HG02885 (cell line): ENCODE data around the gene ARMC8.
A peak's percentile ranks its signal among the peaks of the same experiment; 100 is the strongest.
"Not testable (repeated sequence)": the region's sequence is repeated elsewhere in the genome, so short reads cannot be mapped to it uniquely, and the experiment has no call there.

Source experiments
- ATAC-seq: cut with Tn5 transposase; IDR thresholded peaks from one replicate; pipeline ENCODE4 v1.9.1; 2021; ENCODE audit warnings: mild to moderate bottlenecking; ENCODE audit not compliant: unreplicated experiment, poor library complexity

The ARMC8 gene

GRCh38 chr3:138187296-138188012 is at the start of gene ARMC8:
TSS of gene ARMC8 (plus strand) at chr3:138187301. CDS start at chr3:138187555, 254 bp downstream.
- ATAC-seq: peak; percentile 63

- ATAC-seq: no peak
Measured at GRCh38 chr3:138137861-138138260, 49.2 kb upstream of the ARMC8 start.

- no peak for ATAC-seq
Measured at GRCh38 chr3:138139691-138140090, 47.4 kb upstream of the ARMC8 start.

- no peak for ATAC-seq
Measured at GRCh38 chr3:138140940-138141339, 46.2 kb upstream of the ARMC8 start.

- not testable (repeated sequence) for ATAC-seq
Measured at GRCh38 chr3:138142181-138142580, 44.9 kb upstream of the ARMC8 start.

- no peak for ATAC-seq
Measured at GRCh38 chr3:138148503-138148902, 38.6 kb upstream of the ARMC8 start.

- no peak for ATAC-seq
Measured at GRCh38 chr3:138154534-138154933, 32.6 kb upstream of the ARMC8 start.

- ATAC-seq: no peak
Measured at GRCh38 chr3:138157743-138158142, 29.4 kb upstream of the ARMC8 start.

- ATAC-seq: no peak
Measured at GRCh38 chr3:138165061-138165460, 22.0 kb upstream of the ARMC8 start.

- ATAC-seq: no peak
Measured at GRCh38 chr3:138172625-138173024, 14.5 kb upstream of the ARMC8 start.

- ATAC-seq: no peak
Measured at GRCh38 chr3:138173769-138174420, 13.2 kb upstream of the ARMC8 start.

- ATAC-seq: peak; percentile 91
Measured at GRCh38 chr3:138174421-138175131, 12.5 kb upstream of the ARMC8 start, which contains the start of gene DBR1. TSS of gene DBR1 (minus strand) at chr3:138174921. CDS start at chr3:138174795, 126 bp downstream.

GRCh38 chr3:138180375-138181029 is 6.6 kb upstream of the ARMC8 start:
- peak; percentile 78 for ATAC-seq

GRCh38 chr3:138184994-138185393 is 2.1 kb upstream of the ARMC8 start:
- no peak for ATAC-seq

- no peak for ATAC-seq
Measured at GRCh38 chr3:138186221-138186620, 880 bp upstream of the ARMC8 start.

GRCh38 chr3:138186803-138187295 is 252 bp upstream of the ARMC8 start:
- peak; percentile 92 for ATAC-seq

GRCh38 chr3:138188013-138188730 is 1.1 kb downstream of the ARMC8 start:
- no peak for ATAC-seq

GRCh38 chr3:138195481-138195880 is 8.4 kb downstream of the ARMC8 start:
- ATAC-seq: no peak

- ATAC-seq: no peak
Measured at GRCh38 chr3:138196023-138196422, 8.9 kb downstream of the ARMC8 start.

GRCh38 chr3:138197058-138197457 is 10.0 kb downstream of the ARMC8 start:
- no peak for ATAC-seq
